H1 (cell line): Measurements from ENCODE around the gene ITSN1. TPM values are rescaled to one million over a fixed set of nuclear protein-coding genes. Genes with fewer than 3 reads are reported as not detected.

Experiments used
- POLR2AphosphoS5 ChIP-seq: IDR thresholded peaks from 2 replicates; pipeline ENCODE4 v1.6.1; 2011; ENCODE audit warnings: low read depth, low read length
- polyA plus RNA-seq, 7 experiments: library from polyadenylated mRNA; depleted of rRNA in 3 of 7; stranded (reverse) in 5 of 7; unstranded in 2 of 7; fragments of >200 nt in 5 of 7; fragments of 200-250 nt in 2 of 7; gene quantifications; 1 replicate in 5 of 7; 2 replicates in 1 of 7; 4 replicates in 1 of 7; pipeline versions ENCODE4 v1.2.1 to v1.2.3, GENCODE V29; 2011 to 2013; ENCODE audit warnings: missing spikeins in 2 of 7, mixed read lengths in 2 of 7
- total RNA-seq: library from RNA; stranded (reverse); fragmentation: NEBNext Ultra II Directional; extraction: Animal tissue kit (Norgen Biotek cat#: 25700); gene quantifications from 2 replicates; pipeline ENCODE4 v1.2.1, GENCODE V29; 2021

The ITSN1 gene
- total and polyA plus RNA-seq, 2 of the 8 experiments (the other 6 are each of a cell fraction or from before 2014, with no cell fraction given): 60.8 to 78.1 TPM

DNA sequence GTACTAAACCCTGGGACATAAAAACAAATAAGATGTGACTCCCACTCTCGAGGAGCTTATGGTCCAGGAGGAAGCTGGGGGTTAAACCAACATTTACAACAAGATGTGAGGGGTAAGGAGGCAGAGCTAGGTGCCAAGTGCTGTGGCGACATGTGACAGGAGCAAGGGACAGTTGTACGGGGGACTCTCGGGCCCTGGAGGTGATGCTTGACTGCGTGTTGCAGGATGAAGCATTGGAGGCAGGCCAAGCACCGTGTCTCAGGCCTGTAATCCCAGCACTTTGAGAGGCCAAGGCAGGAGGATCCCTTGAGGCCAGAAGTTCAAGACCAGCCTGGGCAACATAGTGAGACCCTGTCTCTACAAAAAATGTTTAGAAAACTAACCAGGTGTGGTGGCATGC, 236.5 kb downstream of the ITSN1 start (continued):
- no peak for TF ChIP-seq POLR2AphosphoS5
